HL-60/S4 (cell line): ENCODE results near the gene CDC42EP3.

Source experiments
- in situ Hi-C: fragments of 300-500 bp; cut with MboI; formaldehyde crosslinking; loops from 2 replicates; pipeline ENCODE4 v1.14.3; 2022; ENCODE audit warnings: low sequenced_read_pairs

CDC42EP3 gene

DNA sequence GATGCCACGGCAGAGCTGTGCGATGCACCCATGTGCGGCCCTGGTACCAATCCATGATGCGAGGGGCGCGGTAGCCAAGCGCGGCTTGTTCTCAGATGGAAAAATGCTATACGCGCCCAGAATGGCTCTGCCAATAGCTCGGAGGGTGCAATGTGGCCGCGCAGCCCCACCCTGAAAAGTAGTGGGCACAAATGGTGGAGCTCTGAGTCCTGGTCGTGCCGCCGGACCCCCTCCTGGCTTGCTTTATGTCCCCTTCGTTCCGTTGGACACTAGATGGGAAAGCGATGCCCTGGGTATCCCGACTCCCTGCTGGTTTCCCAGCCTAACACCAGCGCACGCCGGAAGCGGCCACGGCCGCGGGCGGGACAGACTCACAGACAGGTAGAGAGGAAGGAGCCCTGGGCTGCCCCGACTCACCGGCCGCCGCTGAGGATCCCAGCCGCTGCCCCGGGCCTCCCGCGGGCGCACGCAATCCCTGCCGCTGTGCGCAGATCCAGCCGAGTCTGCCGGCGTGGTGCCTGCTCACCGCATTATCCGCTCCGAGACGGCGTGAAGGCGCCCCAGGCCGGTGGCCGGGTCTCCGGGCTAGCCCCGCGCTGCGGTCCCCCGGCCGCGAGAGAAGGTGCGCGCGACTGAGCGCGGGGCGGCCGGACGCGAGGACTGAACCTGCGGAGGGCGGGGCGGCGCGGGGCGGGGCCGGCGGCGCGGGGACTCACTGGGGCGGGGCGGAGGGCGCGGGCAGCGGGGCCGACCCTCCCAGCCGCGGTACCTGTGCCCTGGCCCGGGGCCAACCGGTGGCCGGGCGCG is at the start of gene CDC42EP3:
CDC42EP3 (minus strand) TSS at position 634 of the 807 bp plus-strand sequence. CDS start 25,055 bp downstream, outside the sequence.
- in situ Hi-C loops = loop anchor here (25.0 kb wide), 1 partner anchor 259 kb away; no protein-coding TSS in a partner anchor

DNA sequence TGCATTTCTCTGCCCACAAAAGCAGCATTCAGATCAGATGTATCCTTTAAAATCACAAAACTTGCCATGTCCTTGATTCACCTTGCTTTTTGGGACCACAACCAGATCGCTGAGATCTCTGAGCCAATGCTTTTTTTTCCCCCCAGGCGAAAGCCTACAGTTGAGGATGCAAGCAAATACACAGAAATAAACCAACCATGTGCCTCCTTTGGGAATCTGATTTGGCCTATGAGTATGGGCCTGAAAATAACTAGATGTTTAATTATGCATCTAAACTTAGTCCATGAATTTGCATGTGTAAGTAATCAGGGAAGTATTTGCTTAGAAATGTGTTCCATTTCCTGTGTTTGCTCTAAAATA is 49.7 kb upstream of the CDC42EP3 start:
- in situ Hi-C loops = no loop called here

DNA sequence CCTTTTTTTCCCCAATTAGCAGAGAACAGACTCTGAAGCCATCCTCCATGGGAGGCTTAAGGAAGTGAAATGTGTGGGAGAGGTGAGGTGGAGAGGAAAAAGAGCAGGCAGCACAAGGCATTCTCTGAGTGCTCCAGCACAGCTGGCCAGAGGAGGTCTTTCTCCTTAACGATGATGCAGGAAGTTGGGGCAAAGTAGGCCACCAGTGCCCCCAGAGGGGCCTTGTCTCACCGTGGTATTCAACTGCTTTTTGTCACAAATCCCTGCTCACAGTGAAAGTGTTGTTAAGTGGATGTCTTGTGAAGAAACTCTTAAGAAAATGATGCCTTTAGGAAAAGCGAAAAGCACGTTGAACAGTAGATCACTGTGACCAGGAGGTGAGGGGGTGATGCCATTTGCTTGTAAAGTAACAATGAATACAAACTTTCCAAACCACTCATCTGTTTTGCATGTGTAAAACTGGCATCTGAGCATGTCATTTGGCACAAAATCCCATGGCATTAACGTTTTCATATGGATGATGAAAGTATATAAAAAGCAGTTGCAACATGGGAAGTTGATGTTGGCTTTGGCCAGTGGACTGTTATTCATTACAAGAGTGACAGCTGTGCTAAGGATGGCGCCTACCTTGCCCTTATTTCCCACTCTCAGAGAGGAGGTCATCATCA is 49.2 kb upstream of the CDC42EP3 start:
- in situ Hi-C loops = no loop called here

DNA sequence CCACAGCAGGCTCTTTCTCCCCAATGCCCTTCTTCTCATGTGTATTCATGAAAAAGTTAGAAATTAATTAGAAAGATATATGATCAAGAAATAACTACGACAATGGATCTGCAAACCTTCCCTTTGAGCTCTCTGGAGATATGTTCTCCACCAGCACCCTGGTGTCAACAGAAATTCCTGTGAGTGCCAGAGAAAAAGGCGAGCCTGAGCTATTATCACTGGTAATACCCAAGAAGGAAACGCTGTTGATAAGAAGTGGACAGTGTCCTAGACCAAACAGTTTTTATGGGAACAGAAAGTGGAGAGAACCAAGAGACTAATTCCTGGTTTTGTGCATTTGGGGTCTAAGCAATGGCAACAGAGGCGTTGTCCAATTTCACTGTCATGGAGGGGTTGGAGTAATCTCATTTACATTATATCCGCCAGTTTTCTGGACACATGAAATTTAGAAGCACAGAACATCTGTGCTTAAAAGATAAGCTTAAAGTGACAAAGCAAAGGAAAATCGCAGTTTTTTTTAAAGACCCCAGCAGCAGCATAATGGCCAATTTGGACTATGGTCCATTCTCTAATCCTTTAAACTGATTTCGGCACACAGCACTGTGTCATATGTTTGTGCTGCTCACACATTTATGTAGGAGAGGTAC is 47.2 kb upstream of the CDC42EP3 start:
- in situ Hi-C loops = no loop called here

- in situ Hi-C loops = no loop called here
These were observed 41.8 kb upstream of the CDC42EP3 start for GRCh38 chr2:37713258-37713700.

- in situ Hi-C loops = no loop called here
These were observed 40.4 kb upstream of the CDC42EP3 start for GRCh38 chr2:37711831-37712230.

DNA sequence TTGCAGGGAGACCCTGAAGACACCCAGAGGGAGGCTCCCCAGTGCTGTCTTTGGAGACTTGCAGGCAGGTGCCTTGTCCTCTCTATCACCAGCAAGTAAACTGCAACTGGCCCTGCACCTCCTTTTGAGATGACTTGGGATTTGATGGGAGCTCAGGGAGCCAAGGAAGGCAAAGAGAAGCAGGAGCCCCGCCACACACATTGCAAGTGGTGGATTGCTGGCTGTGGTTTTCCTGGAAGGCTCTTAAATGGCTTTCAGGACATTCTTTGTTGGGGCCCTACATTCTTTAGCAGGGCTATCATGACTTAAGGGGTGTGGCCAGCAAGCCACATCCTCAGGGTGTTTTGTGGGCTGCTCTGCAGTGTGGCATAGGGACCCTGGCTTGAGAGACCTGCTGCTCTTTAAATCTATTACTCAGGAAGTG is 39.9 kb upstream of the CDC42EP3 start:
- in situ Hi-C loops = no loop called here

DNA sequence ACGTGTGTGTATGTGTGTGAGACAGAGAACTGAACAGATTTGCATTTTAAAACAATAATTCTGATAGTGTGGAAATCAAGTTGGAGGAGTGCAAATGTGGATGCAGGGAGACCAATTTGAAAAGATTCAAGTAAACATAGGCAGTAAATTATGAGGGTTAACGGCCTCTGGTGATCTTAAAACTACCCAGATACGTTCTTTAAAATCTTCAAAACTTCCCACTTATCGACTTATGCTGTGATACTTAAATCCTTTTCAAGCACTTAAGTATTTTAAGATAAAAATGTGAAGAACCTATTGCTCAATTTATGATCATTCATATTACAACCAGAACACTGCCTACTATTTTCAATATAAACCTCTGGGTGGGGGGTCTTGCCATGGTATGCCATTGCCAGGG is 37.7 kb upstream of the CDC42EP3 start:
- in situ Hi-C loops = no loop called here

DNA sequence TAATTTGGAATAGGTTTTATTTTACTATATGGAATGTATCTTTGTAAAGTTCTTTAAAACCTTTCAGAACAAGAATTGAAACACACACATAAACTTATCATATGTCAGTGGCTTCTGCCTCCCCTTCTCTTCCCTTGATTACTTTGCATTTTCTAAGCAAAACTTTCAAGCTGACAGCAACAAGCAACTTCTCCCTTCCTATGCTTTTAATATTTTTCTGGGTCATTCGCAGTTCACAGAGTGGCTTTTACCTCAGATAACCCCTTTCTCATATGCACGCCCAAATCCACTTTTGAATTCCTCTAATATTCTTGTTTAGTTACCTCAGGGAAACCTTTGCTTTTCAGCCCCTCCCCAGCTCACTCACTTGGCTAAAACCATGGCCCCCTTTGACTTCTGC is 36.7 kb upstream of the CDC42EP3 start:
- in situ Hi-C loops = no loop called here

DNA sequence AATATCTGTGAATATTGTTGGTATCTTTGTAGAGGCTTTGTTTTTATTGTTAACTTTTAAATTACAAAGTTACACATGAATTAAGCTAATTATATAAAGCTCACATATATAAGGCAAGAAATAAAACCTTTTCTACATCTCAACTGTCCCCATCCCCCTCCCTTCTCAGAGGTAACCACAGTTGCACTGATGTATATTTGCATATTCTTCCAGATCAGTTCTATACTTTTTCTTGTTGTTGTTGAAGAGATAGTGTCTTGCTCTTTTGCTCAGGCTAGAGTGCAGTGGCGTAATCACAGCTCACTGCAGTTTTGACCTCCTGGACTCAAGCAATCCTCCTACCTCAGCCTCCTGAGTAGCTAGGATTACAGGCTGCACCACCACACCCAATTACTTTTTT is 36.0 kb upstream of the CDC42EP3 start:
- in situ Hi-C loops = no loop called here

GRCh38 chr2:37706334-37707183 is 35.1 kb upstream of the CDC42EP3 start:
- in situ Hi-C loops = no loop called here

DNA sequence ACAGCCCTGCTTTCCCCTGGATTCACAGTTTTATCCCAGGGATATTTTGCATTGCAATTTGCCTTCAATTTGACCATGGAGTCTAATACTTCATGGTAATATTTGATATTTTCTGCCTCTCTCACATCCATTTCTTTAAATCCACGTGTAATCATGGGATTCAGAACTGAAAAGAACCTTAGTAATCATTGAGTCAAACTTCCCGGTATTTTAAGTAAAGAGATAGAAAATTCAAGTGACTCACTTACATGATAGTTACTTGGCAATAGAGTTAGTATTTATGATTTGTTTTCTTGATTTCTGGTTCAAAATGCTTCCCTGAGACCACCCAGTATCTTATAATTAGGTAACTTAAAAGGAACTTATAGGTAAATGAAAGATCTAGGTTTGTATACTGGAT is 33.7 kb upstream of the CDC42EP3 start:
- in situ Hi-C loops = no loop called here

GRCh38 chr2:37698931-37699481 is 27.6 kb upstream of the CDC42EP3 start:
- in situ Hi-C loops = no loop called here

DNA sequence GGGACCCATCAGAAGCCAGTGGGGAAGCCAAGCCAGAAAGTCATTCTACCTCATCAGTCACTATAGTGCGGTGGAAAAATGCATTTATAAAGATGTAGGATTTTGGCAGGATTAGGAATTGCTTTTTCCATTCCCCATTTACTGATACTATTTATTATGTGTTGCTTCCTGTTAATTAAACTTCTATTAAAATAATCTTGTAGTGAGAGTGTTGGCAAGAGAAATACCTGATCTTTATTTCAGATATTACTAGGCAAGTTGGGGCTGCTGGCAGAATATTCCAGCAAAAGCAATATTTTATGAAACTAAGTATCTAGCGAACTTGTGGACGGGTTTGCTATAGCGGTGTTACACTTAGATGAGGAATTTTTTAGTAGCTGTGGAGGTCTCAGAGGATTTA is 23.9 kb upstream of the CDC42EP3 start:
- in situ Hi-C loops = no loop called here

- in situ Hi-C loops = no loop called here
These were observed 21.3 kb upstream of the CDC42EP3 start for GRCh38 chr2:37692711-37693110.

GRCh38 chr2:37689751-37690150 is 18.3 kb upstream of the CDC42EP3 start:
- in situ Hi-C loops = no loop called here

DNA sequence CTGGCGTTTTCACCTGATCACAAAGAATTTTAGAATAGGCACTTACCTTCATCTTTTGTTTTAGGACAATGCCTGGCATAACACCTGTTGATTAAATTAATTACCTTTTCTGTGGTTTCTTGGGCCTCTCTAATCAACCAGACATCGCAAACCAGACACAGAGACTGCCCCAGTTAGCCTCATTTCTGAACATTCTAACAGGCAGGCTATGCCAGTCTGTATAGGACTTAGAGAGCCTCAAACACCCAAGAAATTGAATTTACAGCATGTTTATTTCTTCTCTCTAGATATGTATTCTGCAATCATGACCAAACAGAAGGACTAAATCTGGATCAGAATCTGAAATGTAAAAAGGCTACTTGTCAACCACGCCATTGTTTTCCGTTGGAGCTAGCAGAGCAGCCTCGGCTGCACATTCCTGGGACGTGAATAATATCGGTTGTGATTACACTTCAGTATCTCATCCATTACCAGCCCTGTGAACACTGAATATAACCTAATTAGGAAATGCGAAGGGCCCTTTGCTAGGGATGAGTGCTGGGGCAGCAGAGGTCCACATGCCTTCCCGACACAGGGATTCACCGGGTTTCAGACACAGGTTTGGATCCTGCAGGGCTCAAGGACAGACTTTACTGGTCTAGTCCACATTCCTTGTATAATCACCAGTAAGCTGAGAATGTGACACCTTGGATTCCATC is 17.5 kb upstream of the CDC42EP3 start:
- in situ Hi-C loops = no loop called here

- in situ Hi-C loops = no loop called here
These were observed 15.5 kb upstream of the CDC42EP3 start for GRCh38 chr2:37686792-37687526.

DNA sequence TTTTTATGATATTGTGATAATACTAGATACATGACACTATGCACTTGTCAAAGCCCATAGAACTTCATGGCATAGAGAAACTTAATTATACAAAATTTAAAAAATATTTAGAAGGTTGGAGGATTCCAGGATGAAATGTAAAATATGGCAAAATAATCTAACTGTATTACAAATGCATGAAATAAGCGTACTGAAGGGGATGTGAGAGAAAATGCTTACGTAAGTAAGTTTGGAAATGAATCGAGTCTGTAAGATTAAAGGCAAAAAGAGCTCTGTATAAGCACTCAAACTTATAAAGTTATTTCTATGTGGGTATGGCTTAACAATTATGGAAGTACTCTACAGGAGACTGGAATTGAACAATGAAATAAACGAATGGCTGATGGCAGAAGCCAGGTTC is 13.4 kb upstream of the CDC42EP3 start:
- in situ Hi-C loops = no loop called here
